Activated T-helper 17 cell treated with anti-CD3 and anti-CD28 coated beads, Interleukin-2, amount 50 U/mL, for 72 hours (primary cell): ENCODE results near the gene BAAT. TPM values are rescaled to one million over a fixed set of nuclear protein-coding genes. Genes with fewer than 3 reads are reported as not detected.

Source experiments
- ATAC-seq: fragments of 150-1000 bp; cut with Tn5 transposase; replicated peaks from 2 replicates; pipeline ENCODE4 v1.10.0; 2021; ENCODE audit warnings: mild to moderate bottlenecking, moderate library complexity
- H3K27ac Mint-ChIP-seq: one replicate; pipeline ENCODE4 v1.8.0; 2022; ENCODE audit warnings: mixed read lengths
- H3K27me3 Mint-ChIP-seq: one replicate; pipeline ENCODE4 v1.8.0; 2022; ENCODE audit warnings: mixed read lengths
- H3K36me3 Mint-ChIP-seq: one replicate; pipeline ENCODE4 v1.8.0; 2022; ENCODE audit warnings: low read depth, mild to moderate bottlenecking, mixed read lengths
- H3K4me1 Mint-ChIP-seq: one replicate; pipeline ENCODE4 v1.8.0; 2022; ENCODE audit warnings: mixed read lengths
- H3K4me3 Mint-ChIP-seq: one replicate; pipeline ENCODE4 v1.8.0; 2022; ENCODE audit warnings: mild to moderate bottlenecking, mixed read lengths
- H3K9me3 Mint-ChIP-seq: one replicate; pipeline ENCODE4 v1.8.0; 2022; ENCODE audit warnings: mixed read lengths
- total RNA-seq, 2 donors: library from RNA; stranded (reverse); gene quantifications; one replicate each; pipeline ENCODE4 v1.2.3, GENCODE V29; 2022

BAAT gene
- total RNA-seq, 2 donors from 2014 or later: 0.08 TPM; not detected in 1

- peaks cover 3% of the 10 kb centered on the region for H3K27me3 Mint-ChIP-seq
- ATAC-seq: no peak
- peaks cover 4% of the 10 kb centered on the region for H3K9me3 Mint-ChIP-seq
- H3K4me3 Mint-ChIP-seq: no peak overlapping the region
- no peak overlapping the region for H3K27ac Mint-ChIP-seq
- H3K36me3 Mint-ChIP-seq: peaks cover 8% of the 10 kb centered on the region
- H3K4me1 Mint-ChIP-seq: no peaks in the 10 kb centered on the region
These were observed 1.4 kb downstream of the BAAT start for GRCh38 chr9:101383361-101383760.

- H3K4me1 Mint-ChIP-seq: no peaks in the 10 kb centered on the region
- no peaks in the 10 kb centered on the region for H3K36me3 Mint-ChIP-seq
- H3K27ac Mint-ChIP-seq: no peak overlapping the region
- peaks cover 4% of the 10 kb centered on the region for H3K9me3 Mint-ChIP-seq
- H3K4me3 Mint-ChIP-seq: no peak overlapping the region
- peaks cover 12% of the 10 kb centered on the region for H3K27me3 Mint-ChIP-seq
- ATAC-seq: no peak
These were observed 2.9 kb downstream of the BAAT start for GRCh38 chr9:101381833-101382342.

- no peak overlapping the region for H3K27ac Mint-ChIP-seq
- no peaks in the 10 kb centered on the region for H3K4me1 Mint-ChIP-seq
- ATAC-seq: no peak
- H3K36me3 Mint-ChIP-seq: no peaks in the 10 kb centered on the region
- H3K4me3 Mint-ChIP-seq: no peak overlapping the region
- peaks cover 4% of the 10 kb centered on the region for H3K9me3 Mint-ChIP-seq
- H3K27me3 Mint-ChIP-seq: peaks cover 15% of the 10 kb centered on the region
These were observed 3.7 kb downstream of the BAAT start for GRCh38 chr9:101381118-101381517.

- peaks cover 19% of the 10 kb centered on the region for H3K27me3 Mint-ChIP-seq
- no peaks in the 10 kb centered on the region for H3K36me3 Mint-ChIP-seq
- H3K9me3 Mint-ChIP-seq: peaks cover 3% of the 10 kb centered on the region
- H3K27ac Mint-ChIP-seq: no peak overlapping the region
- H3K4me3 Mint-ChIP-seq: no peak overlapping the region
- no peaks in the 10 kb centered on the region for H3K4me1 Mint-ChIP-seq
- ATAC-seq: no peak
These were observed 4.5 kb downstream of the BAAT start for GRCh38 chr9:101380295-101380694.

GRCh38 chr9:101376111-101376848 is 8.5 kb downstream of the BAAT start:
- H3K36me3 Mint-ChIP-seq: no peaks in the 10 kb centered on the region
- H3K27ac Mint-ChIP-seq: no peak overlapping the region
- no peak for ATAC-seq
- peaks cover 22% of the 10 kb centered on the region for H3K27me3 Mint-ChIP-seq
- H3K4me3 Mint-ChIP-seq: no peak overlapping the region
- H3K9me3 Mint-ChIP-seq: peaks cover 3% of the 10 kb centered on the region
- H3K4me1 Mint-ChIP-seq: no peaks in the 10 kb centered on the region

GRCh38 chr9:101375546-101375945 is 9.3 kb downstream of the BAAT start:
- H3K4me3 Mint-ChIP-seq: no peak overlapping the region
- peaks cover 3% of the 10 kb centered on the region for H3K9me3 Mint-ChIP-seq

GRCh38 chr9:101372327-101373118 is 12.3 kb downstream of the BAAT start:
- Mint-ChIP-seq H3K9me3 (peaks cover 3% of the 10 kb centered on the region), H3K4me1 (no peaks in the 10 kb centered on the region), H3K27me3 (peaks cover 20% of the 10 kb centered on the region), H3K27ac (no peak overlapping the region), H3K4me3 (no peak overlapping the region), H3K36me3 (no peaks in the 10 kb centered on the region)
- ATAC-seq: no peak

More at GRCh38 chr9:101375546-101375945, 9.3 kb downstream of the BAAT start:
- no peak for ATAC-seq
- no peak overlapping the region for H3K27ac Mint-ChIP-seq
- H3K27me3 Mint-ChIP-seq: peaks cover 23% of the 10 kb centered on the region
- H3K4me1 Mint-ChIP-seq: no peaks in the 10 kb centered on the region
- H3K36me3 Mint-ChIP-seq: no peaks in the 10 kb centered on the region

- H3K4me3 Mint-ChIP-seq: no peak overlapping the region
- no peak for ATAC-seq
- peaks cover 18% of the 10 kb centered on the region for H3K27me3 Mint-ChIP-seq
- H3K4me1 Mint-ChIP-seq: no peaks in the 10 kb centered on the region
- no peaks in the 10 kb centered on the region for H3K36me3 Mint-ChIP-seq
- H3K27ac Mint-ChIP-seq: no peak overlapping the region
- H3K9me3 Mint-ChIP-seq: peaks cover 3% of the 10 kb centered on the region
These were observed 13.0 kb downstream of the BAAT start for GRCh38 chr9:101371813-101372212.

GRCh38 chr9:101369884-101370531 is 14.8 kb downstream of the BAAT start:
- H3K9me3 Mint-ChIP-seq: no peaks in the 10 kb centered on the region
- H3K4me1 Mint-ChIP-seq: no peaks in the 10 kb centered on the region
- H3K27me3 Mint-ChIP-seq: peaks cover 8% of the 10 kb centered on the region
- no peaks in the 10 kb centered on the region for H3K36me3 Mint-ChIP-seq
- H3K4me3 Mint-ChIP-seq: no peak overlapping the region
- H3K27ac Mint-ChIP-seq: no peak overlapping the region
- ATAC-seq: no peak

- Mint-ChIP-seq H3K9me3 (no peaks in the 10 kb centered on the region), H3K27ac (no peak overlapping the region), H3K36me3 (no peaks in the 10 kb centered on the region), H3K27me3 (peaks cover 8% of the 10 kb centered on the region), H3K4me1 (no peaks in the 10 kb centered on the region), H3K4me3 (no peak overlapping the region)
- ATAC-seq: no peak
These were observed 15.5 kb downstream of the BAAT start for GRCh38 chr9:101369286-101369685.

- no peak overlapping the region for H3K4me3 Mint-ChIP-seq
- no peak for ATAC-seq
- no peaks in the 10 kb centered on the region for H3K9me3 Mint-ChIP-seq
- H3K36me3 Mint-ChIP-seq: no peaks in the 10 kb centered on the region
- H3K4me1 Mint-ChIP-seq: no peaks in the 10 kb centered on the region
- H3K27ac Mint-ChIP-seq: no peak overlapping the region
- peaks cover 8% of the 10 kb centered on the region for H3K27me3 Mint-ChIP-seq
These were observed 17.5 kb downstream of the BAAT start for GRCh38 chr9:101367323-101367722.

GRCh38 chr9:101366038-101366756 is 18.6 kb downstream of the BAAT start:
- Mint-ChIP-seq H3K9me3 (no peaks in the 10 kb centered on the region), H3K36me3 (no peaks in the 10 kb centered on the region), H3K4me3 (no peak overlapping the region), H3K4me1 (no peaks in the 10 kb centered on the region), H3K27ac (no peak overlapping the region), H3K27me3 (peaks cover 8% of the 10 kb centered on the region)
- no peak for ATAC-seq

- Mint-ChIP-seq H3K27me3 (peaks cover 5% of the 10 kb centered on the region), H3K4me1 (no peaks in the 10 kb centered on the region), H3K27ac (no peak overlapping the region), H3K9me3 (no peaks in the 10 kb centered on the region), H3K36me3 (no peaks in the 10 kb centered on the region), H3K4me3 (no peak overlapping the region)
- no peak for ATAC-seq
These were observed 19.6 kb downstream of the BAAT start for GRCh38 chr9:101365181-101365580.

GRCh38 chr9:101362450-101362849 is 22.4 kb downstream of the BAAT start:
- H3K9me3 Mint-ChIP-seq: no peaks in the 10 kb centered on the region
- H3K27ac Mint-ChIP-seq: no peak overlapping the region
- peaks cover 3% of the 10 kb centered on the region for H3K27me3 Mint-ChIP-seq
- ATAC-seq: no peak
- no peaks in the 10 kb centered on the region for H3K4me1 Mint-ChIP-seq
- no peak overlapping the region for H3K4me3 Mint-ChIP-seq
- no peaks in the 10 kb centered on the region for H3K36me3 Mint-ChIP-seq
